K562 (cell line): ENCODE measurements around the gene CLCN1. TPM values are rescaled to one million over a fixed set of nuclear protein-coding genes. Genes with fewer than 3 reads are reported as not detected.

Experiments
- ATAC-seq: fragments of 200-7000 bp; cut with Tn5 transposase; 3 replicates; pipeline ENCODE4 v1.9.1; 2020; ENCODE audit warnings: moderate library complexity
- BruUV-seq: library from RNA; stranded (reverse); fragments of 400-500 nt; replicated peaks from 2 replicates; lab custom pipeline; 2021; lab: Mats Ljungman, UMichigan
- CTCF ChIA-PET: fragments of 300-600 bp; formaldehyde crosslinking; extraction: SDS; loops from one replicate; lab custom pipeline; 2021; ENCODE audit warnings: low intra/inter-chr PET ratio; lab: Yijun Ruan, JAX
- POLR2A ChIA-PET: fragments of 300-600, 350-650 bp; sonication (Branson Sonifier 250); formaldehyde crosslinking; extraction: SDS; loops from one replicate; lab custom pipeline; 2021; ENCODE audit warnings: antibody characterized with exemption, inconsistent platforms; lab: Yijun Ruan, JAX
- DNase-seq, 4 experiments: peaks; one replicate each; pipeline versions ENCODE4 v3.0.0 to v3.0.0-alpha.2; 2011 to 2018; ENCODE audit warnings: low spot score in 3 of 4, mixed read lengths in 3 of 4; ENCODE audit errors: extremely low read depth in 1 of 4
- FAIRE-seq: peaks from 2 replicates; lab custom pipeline; 2011; peaks lifted over from hg19 to GRCh38; lab: Jason Lieb, UNC
- H2AFZ ChIP-seq: 2 replicates; pipeline ENCODE4 v1.6.0; 2011; ENCODE audit warnings: low read depth, low read length, control low read depth, inconsistent platforms
- H3K27ac ChIP-seq: fragments of 200-600 bp; 3 replicates; pipeline ENCODE4 v1.8.0; 2011; ENCODE audit warnings: low read depth, mild to moderate bottlenecking, control low read depth, inconsistent platforms, low read length, moderate library complexity, mixed read lengths; ENCODE audit errors: extremely low read depth
- H3K27me3 ChIP-seq, 2 experiments: fragments of 300-600 bp in 1 of 2; 2 replicates in 1 of 2; 3 replicates in 1 of 2; pipeline versions ENCODE4 v1.6.0 to v1.8.0; 2011; ENCODE audit warnings: inconsistent platforms in 2 of 2, low read length in 2 of 2, mild to moderate bottlenecking in 1 of 2, mixed read lengths in 1 of 2, moderate library complexity in 1 of 2; ENCODE audit not compliant: control insufficient read depth in 2 of 2, insufficient read depth in 2 of 2
- H3K36me3 ChIP-seq: fragments of 300-600 bp; 3 replicates; pipeline ENCODE4 v1.8.0; 2011; ENCODE audit warnings: mild to moderate bottlenecking, low read length, inconsistent platforms; ENCODE audit not compliant: control insufficient read depth, insufficient read depth
- H3K4me1 ChIP-seq, 2 experiments: fragments of 200-600 bp in 1 of 2; replicated peaks in 1 of 2; 2 replicates in 1 of 2; 3 replicates in 1 of 2; pipeline versions ENCODE4 v1.5.1 to v1.8.0; 2011; ENCODE audit warnings: inconsistent platforms in 2 of 2, low read length in 2 of 2, mild to moderate bottlenecking in 1 of 2, mixed read lengths in 1 of 2, moderate library complexity in 1 of 2; ENCODE audit not compliant: control insufficient read depth in 2 of 2, insufficient read depth in 2 of 2
- H3K4me2 ChIP-seq: 2 replicates; pipeline ENCODE4 v1.6.1; 2011; ENCODE audit warnings: low read length, control low read depth, inconsistent platforms, mixed read lengths; ENCODE audit not compliant: insufficient read depth
- H3K4me3 ChIP-seq: fragments of 200-600 bp; sonication (generic), shearing (Covaris generic); 2 replicates; pipeline ENCODE4 v1.5.1; 2016; ENCODE audit warnings: control low read depth, inconsistent platforms
- H3K79me2 ChIP-seq: fragments of 200-600 bp; 3 replicates; pipeline ENCODE4 v1.8.0; 2011; ENCODE audit warnings: low read length, inconsistent platforms; ENCODE audit not compliant: control insufficient read depth, insufficient read depth
- H3K9ac ChIP-seq, 2 experiments: 2 replicates each; pipeline versions ENCODE4 v1.6.0 to v1.6.1; 2011; ENCODE audit warnings: low read depth in 2 of 2, low read length in 2 of 2, control low read depth in 1 of 2, inconsistent platforms in 1 of 2, mild to moderate bottlenecking in 1 of 2, mixed read lengths in 1 of 2; ENCODE audit not compliant: insufficient read depth in 1 of 2
- H3K9me1 ChIP-seq: one replicate; pipeline ENCODE4 v1.6.0; 2011; ENCODE audit warnings: inconsistent platforms, mild to moderate bottlenecking, low read length, moderate library complexity; ENCODE audit not compliant: control insufficient read depth, insufficient read depth
- H3K9me3 ChIP-seq: replicated peaks from 2 replicates; pipeline ENCODE4 v1.5.1; 2011; ENCODE audit warnings: low read depth, low read length, inconsistent platforms; ENCODE audit not compliant: control insufficient read depth, insufficient read depth
- H4K20me1 ChIP-seq: replicated peaks from 2 replicates; pipeline ENCODE4 v1.6.1; 2011; ENCODE audit warnings: low read length, inconsistent platforms, mixed read lengths; ENCODE audit not compliant: control insufficient read depth, insufficient read depth
- ILK ChIP-seq: fragments of 450-650 bp; IDR thresholded peaks from 2 replicates; pipeline ENCODE4 v1.6.1; 2016; ENCODE audit warnings: missing genetic modification characterization, low read depth, mild to moderate bottlenecking, missing compliant biosample characterization, moderate library complexity, borderline replicate concordance
- SETDB1 ChIP-seq: IDR thresholded peaks from one replicate; pipeline ENCODE4 v1.6.1; 2012; ENCODE audit warnings: low read length, control low read depth, inconsistent platforms
- TFAM ChIP-seq: fragments of 250-450 bp; sonication (Bioruptor Pico); conservative IDR thresholded peaks from 2 replicates; pipeline ENCODE4 v1.5.0; 2021; ENCODE audit warnings: mild to moderate bottlenecking, moderate library complexity
- ZBTB1 ChIP-seq: sonication (generic); formaldehyde crosslinking; IDR thresholded peaks from 2 replicates; pipeline ENCODE4 v1.8.1; 2023; ENCODE audit warnings: missing genetic modification reagents, low read depth, mild to moderate bottlenecking, borderline replicate concordance
- ZFP36 ChIP-seq: fragments of 150-350 bp; IDR thresholded peaks from 2 replicates; pipeline ENCODE4 v1.6.1; 2018; ENCODE audit warnings: low read length, low read depth; ENCODE audit not compliant: partially characterized antibody
- ZNF785 ChIP-seq: fragments of 250-450 bp; sonication (Bioruptor Pico); IDR thresholded peaks from 2 replicates; pipeline ENCODE4 v1.4.0; 2020; ENCODE audit warnings: mild to moderate bottlenecking
- WGBS: fragments of 100-300 bp; shearing (Covaris generic); methylation state at CpG from one replicate; pipeline ENCODE4 v1.1.6; 2016; ENCODE audit warnings: low coverage, mixed read lengths; ENCODE audit not compliant: insufficient coverage; ENCODE audit errors: missing lambda C conversion rate; 5-methylcytosine and 5-hydroxymethylcytosine counted together
- in situ Hi-C: fragments of 300-500 bp; cut with MboI; formaldehyde crosslinking; loops from 4 replicates; pipeline ENCODE4 v1.15.0; 2018; ENCODE audit warnings: inconsistent platforms, mixed read lengths
- intact Hi-C: fragments of 100-400 bp; cut with micrococcal nuclease; formaldehyde crosslinking; loops from 2 replicates; pipeline ENCODE4 v1.14.2; 2022
- polyA plus RNA-seq, 8 experiments: library from polyadenylated mRNA; depleted of rRNA in 4 of 8; stranded (reverse) in 5 of 8; unstranded in 3 of 8; fragments of >200 nt; fragmentation: Nextera tagmentation in 2 of 8; fragmentation: Illumina TruSeq in 1 of 8; extraction: Ambion mirVana in 2 of 8; extraction: Trizol in 1 of 8; gene quantifications; 2 replicates each; pipeline versions ENCODE4 v1.2.1 to v1.2.3, GENCODE V29; 2011 to 2014; ENCODE audit warnings: inconsistent platforms in 1 of 8, missing spikeins in 1 of 8
- total RNA-seq, 7 experiments: library from RNA; depleted of rRNA in 6 of 7; stranded (reverse); fragments of >200 nt in 6 of 7; fragmentation: Illumina TruSeq in 2 of 7; extraction: Trizol in 2 of 7; gene quantifications; 2 replicates each; pipeline versions ENCODE4 v1.2.1 to v1.2.3, GENCODE V29; 2011 to 2021; ENCODE audit warnings: low replicate concordance in 1 of 7
- TF ChIP-seq, protein P1 (sequence below), 2 experiments: fragments of 450-650 bp; IDR thresholded peaks; 2 replicates each; pipeline ENCODE4 v1.6.1; 2016; ENCODE audit warnings: mild to moderate bottlenecking in 2 of 2, borderline replicate concordance in 1 of 2, low read depth in 1 of 2, moderate library complexity in 1 of 2

CLCN1 gene
- total and polyA plus RNA-seq, 9 of the 15 experiments (the other 6 are each of a cell fraction or from before 2014, with no cell fraction given) = 0.01 to 0.11 (median 0.04) TPM; not detected in 4

DNA sequence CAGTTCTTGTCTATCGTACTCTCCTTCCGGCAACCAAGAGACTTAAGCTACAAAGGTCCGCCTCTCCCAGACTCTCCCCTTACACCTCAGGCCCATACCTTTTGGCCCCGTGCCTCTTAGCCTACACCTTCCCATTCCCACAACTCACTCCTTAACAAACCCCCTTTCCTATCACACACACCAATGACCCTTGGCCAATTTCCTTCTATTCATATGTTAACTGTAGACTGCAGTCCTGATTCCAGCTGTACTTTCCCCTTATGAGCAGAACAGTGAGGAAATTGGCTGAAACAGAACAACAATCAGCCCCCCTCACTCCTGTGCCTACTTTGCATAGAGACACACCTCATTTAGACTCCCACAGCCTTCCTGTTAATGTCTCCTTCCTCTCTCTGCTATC lies 32.5 kb upstream of the CLCN1 start:
- no peak overlapping the region for H3K27ac ChIP-seq
- intact Hi-C loops = no loop called here
- TF ChIP-seq ZFP36 = no peak
- TF ChIP-seq, protein P1, sequence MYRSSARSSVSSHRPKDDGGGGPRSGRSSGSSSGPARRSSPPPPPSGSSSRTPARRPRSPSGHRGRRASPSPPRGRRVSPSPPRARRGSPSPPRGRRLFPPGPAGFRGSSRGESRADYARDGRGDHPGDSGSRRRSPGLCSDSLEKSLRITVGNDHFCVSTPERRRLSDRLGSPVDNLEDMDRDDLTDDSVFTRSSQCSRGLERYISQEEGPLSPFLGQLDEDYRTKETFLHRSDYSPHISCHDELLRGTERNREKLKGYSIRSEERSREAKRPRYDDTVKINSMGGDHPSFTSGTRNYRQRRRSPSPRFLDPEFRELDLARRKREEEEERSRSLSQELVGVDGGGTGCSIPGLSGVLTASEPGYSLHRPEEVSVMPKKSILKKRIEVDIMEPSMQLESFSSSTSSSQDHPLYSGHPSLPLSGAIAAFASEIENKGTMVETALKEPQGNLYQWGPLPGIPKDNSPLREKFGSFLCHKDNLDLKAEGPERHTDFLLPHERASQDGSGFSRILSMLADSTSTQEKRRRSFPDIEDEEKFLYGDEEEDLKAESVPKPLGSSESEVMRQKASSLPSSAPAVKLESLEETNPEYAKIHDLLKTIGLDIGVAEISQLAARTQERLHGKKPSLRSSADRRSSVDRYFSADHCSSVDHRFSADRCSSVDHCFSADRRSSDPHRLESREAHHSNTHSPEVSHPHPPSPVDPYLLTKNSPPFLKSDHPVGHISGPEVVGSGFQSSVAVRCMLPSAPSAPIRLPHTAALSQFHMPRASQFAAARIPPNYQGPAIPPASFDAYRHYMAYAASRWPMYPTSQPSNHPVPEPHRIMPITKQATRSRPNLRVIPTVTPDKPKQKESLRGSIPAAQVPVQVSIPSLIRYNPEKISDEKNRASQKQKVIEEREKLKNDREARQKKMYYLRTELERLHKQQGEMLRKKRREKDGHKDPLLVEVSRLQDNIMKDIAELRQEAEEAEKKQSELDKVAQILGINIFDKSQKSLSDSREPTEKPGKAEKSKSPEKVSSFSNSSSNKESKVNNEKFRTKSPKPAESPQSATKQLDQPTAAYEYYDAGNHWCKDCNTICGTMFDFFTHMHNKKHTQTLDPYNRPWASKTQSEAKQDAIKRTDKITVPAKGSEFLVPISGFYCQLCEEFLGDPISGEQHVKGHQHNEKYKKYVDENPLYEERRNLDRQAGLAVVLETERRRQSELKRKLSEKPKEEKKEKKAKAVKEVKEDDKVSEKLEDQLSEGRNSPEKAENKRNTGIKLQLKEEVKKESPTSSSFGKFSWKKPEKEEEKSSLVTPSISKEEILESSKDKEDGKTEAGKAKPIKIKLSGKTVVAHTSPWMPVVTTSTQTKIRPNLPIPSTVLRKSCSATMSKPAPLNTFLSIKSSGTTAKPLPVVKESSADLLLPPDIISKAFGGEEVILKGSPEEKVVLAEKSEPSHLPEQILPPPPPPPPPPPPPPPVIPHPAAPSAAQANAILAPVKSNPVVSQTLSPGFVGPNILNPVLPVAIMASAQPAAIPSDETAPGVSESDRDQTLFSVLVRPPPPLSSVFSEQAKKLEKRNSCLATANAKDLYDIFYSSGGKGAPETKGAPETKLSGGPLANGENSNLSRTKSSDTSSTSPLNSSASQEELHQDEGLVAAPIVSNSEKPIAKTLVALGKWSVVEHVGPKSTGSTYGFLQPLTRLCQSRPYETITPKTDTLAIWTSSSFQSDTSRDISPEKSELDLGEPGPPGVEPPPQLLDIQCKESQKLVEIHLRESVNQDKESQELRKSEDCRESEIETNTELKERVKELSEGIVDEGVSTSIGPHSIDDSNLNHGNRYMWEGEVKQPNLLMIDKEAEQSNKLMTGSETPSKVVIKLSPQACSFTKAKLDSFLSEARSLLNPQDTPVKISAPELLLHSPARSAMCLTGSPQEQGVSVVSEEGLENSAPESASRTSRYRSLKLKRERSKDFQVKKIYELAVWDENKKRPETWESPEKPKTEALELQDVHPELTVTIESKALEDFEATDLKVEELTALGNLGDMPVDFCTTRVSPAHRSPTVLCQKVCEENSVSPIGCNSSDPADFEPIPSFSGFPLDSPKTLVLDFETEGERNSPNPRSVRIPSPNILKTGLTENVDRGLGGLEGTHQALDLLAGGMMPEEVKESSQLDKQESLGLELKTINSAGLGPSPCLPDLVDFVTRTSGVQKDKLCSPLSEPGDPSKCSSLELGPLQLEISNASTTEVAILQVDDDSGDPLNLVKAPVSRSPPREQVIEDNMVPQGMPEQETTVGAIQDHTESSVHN (IDR thresholded peaks at IDR 0.05; ENCODE audit: borderline replicate concordance in 1 of 2, low read depth in 1 of 2) = no peak
- no peak for TF ChIP-seq ZBTB1 (CRISPR knock-in tag)
- TF ChIP-seq SETDB1 = no peak
- TF ChIP-seq ILK = no peak
- no peak for TF ChIP-seq ZNF785 (CRISPR knock-in tag)
- no peak for TF ChIP-seq TFAM

More for the DNA sequence above, 32.5 kb upstream of the CLCN1 start:
- Histone ChIP-seq H3K4me3 (no peak overlapping the region), H4K20me1 (no peaks in the 10 kb centered on the region), H3K79me2 (peaks cover 2% of the 10 kb centered on the region), H3K9me1 (no peaks in the 10 kb centered on the region), H2AFZ (peak overlapping the region; percentile 82), H3K4me2 (no peak overlapping the region), H3K9ac (no peak overlapping the region), H3K9me3 (peaks cover 7% of the 10 kb centered on the region), H3K27me3 (no peaks in the 10 kb centered on the region), H3K36me3 (no peaks in the 10 kb centered on the region), H3K4me1 (peaks cover 16 to 21% of the 10 kb centered on the region in 2 experiments; a peak in 4 of 5 replicates)
- 76% methylated on average over 4 of the region's 4 CpGs for WGBS
- ATAC-seq (no peak), FAIRE-seq (peak; percentile 44), DNase-seq (no peak)
- in situ Hi-C loops = no loop called here
- ChIA-PET CTCF (no interaction called here), POLR2A (interaction anchor here (1.2 kb wide), 1 partner anchor 9 kb away, joined by 3 read pairs; no protein-coding TSS in a partner anchor)
- BruUV-seq = no TSS peak
